HepG2 (cell line): ENCODE measurements around the gene EGR2. TPM values are rescaled to one million over a fixed set of nuclear protein-coding genes. Genes with fewer than 3 reads are reported as not detected.

Source experiments
- ATAC-seq: fragments of 200-7000 bp; cut with Tn5 transposase; 3 replicates; pipeline ENCODE4 v1.9.1; 2020; ENCODE audit warnings: mild to moderate bottlenecking, moderate library complexity
- BruUV-seq: library from RNA; stranded (reverse); fragments of 400-500 nt; replicated peaks from 2 replicates; lab custom pipeline; 2021; lab: Mats Ljungman, UMichigan
- CTCF ChIA-PET: fragments of 300-600 bp; formaldehyde crosslinking; extraction: SDS; loops from one replicate; lab custom pipeline; 2021; ENCODE audit warnings: low total read pairs, inconsistent platforms, low intra/inter-chr PET ratio; lab: Yijun Ruan, JAX
- POLR2A ChIA-PET: fragments of 350-600 bp; sonication (Branson Sonifier 250); formaldehyde crosslinking; loops from one replicate; lab custom pipeline; 2020; ENCODE audit warnings: antibody characterized with exemption, inconsistent platforms; lab: Yijun Ruan, JAX
- DNase-seq: peaks from one replicate; pipeline ENCODE4 v3.0.0-alpha.2; 2015; ENCODE audit warnings: low spot score
- FAIRE-seq: peaks from 3 replicates; lab custom pipeline; 2011; peaks lifted over from hg19 to GRCh38; lab: Jason Lieb, UNC
- H2AFZ ChIP-seq: one replicate; pipeline ENCODE4 v1.6.1; 2011; ENCODE audit warnings: low read length, inconsistent platforms
- H3K27ac ChIP-seq: fragments of 300-600 bp; 3 replicates; pipeline ENCODE4 v1.8.0; 2011; ENCODE audit warnings: mixed run types, mild to moderate bottlenecking, mixed read lengths, low read length, inconsistent platforms; ENCODE audit not compliant: insufficient read depth; ENCODE audit errors: extremely low read length
- H3K27me3 ChIP-seq, 2 experiments: fragments of 200-600 bp in 1 of 2; 2 replicates in 1 of 2; 3 replicates in 1 of 2; pipeline versions ENCODE4 v1.6.0 to v1.8.0; 2011; ENCODE audit warnings: low read length in 2 of 2, mild to moderate bottlenecking in 2 of 2, moderate library complexity in 2 of 2, inconsistent platforms in 1 of 2; ENCODE audit not compliant: insufficient read depth in 2 of 2, control insufficient read depth in 1 of 2
- H3K36me3 ChIP-seq, 2 experiments: fragments of 200-600 bp in 1 of 2; replicated peaks in 1 of 2; 2 replicates in 1 of 2; 3 replicates in 1 of 2; pipeline versions ENCODE4 v1.5.1 to v1.8.0; 2011; ENCODE audit warnings: low read length in 2 of 2, inconsistent platforms in 1 of 2; ENCODE audit not compliant: insufficient read depth in 2 of 2, control insufficient read depth in 1 of 2
- H3K4me1 ChIP-seq: 2 replicates; pipeline ENCODE4 v1.5.1; 2012; ENCODE audit warnings: low read length, inconsistent platforms; ENCODE audit not compliant: insufficient read depth
- H3K4me2 ChIP-seq: 2 replicates; pipeline ENCODE4 v1.6.0; 2011; ENCODE audit warnings: low read depth, low read length, inconsistent platforms
- H3K4me3 ChIP-seq, 3 experiments: fragments of 200-600 bp in 1 of 3; sonication (generic), shearing (Covaris generic) in 1 of 3; replicated peaks in 1 of 3; 2 replicates each; pipeline ENCODE4 v1.5.1; 2011 to 2016; ENCODE audit warnings: low read length in 3 of 3, inconsistent platforms in 2 of 3, low read depth in 2 of 3, mild to moderate bottlenecking in 2 of 3, control low read depth in 1 of 3, mixed read lengths in 1 of 3; ENCODE audit not compliant: insufficient read depth in 1 of 3
- H3K79me2 ChIP-seq: one replicate; pipeline ENCODE4 v1.6.1; 2011; ENCODE audit warnings: low read length, inconsistent platforms; ENCODE audit not compliant: insufficient read depth
- H3K9ac ChIP-seq: 2 replicates; pipeline ENCODE4 v1.6.0; 2011; ENCODE audit warnings: mild to moderate bottlenecking, low read depth, low read length, inconsistent platforms; ENCODE audit not compliant: insufficient read depth
- H3K9me3 ChIP-seq: 2 replicates; pipeline ENCODE4 v1.5.1; 2012; ENCODE audit warnings: mild to moderate bottlenecking, low read length
- H4K20me1 ChIP-seq: 2 replicates; pipeline ENCODE4 v1.6.0; 2011; ENCODE audit warnings: inconsistent platforms, mild to moderate bottlenecking, low read length, moderate library complexity; ENCODE audit not compliant: insufficient read depth
- AKNA ChIP-seq: sonication (generic); formaldehyde crosslinking; IDR thresholded peaks from 2 replicates; pipeline ENCODE4 v1.4.0; 2020; ENCODE audit warnings: missing genetic modification reagents, borderline replicate concordance
- DZIP1 ChIP-seq: sonication (generic); formaldehyde crosslinking; IDR thresholded peaks from 2 replicates; pipeline ENCODE4 v1.5.0; 2020; ENCODE audit warnings: mild to moderate bottlenecking, missing genetic modification reagents
- ETV5 ChIP-seq: IDR thresholded peaks from 2 replicates; pipeline ENCODE4 v1.6.1; 2018; ENCODE audit warnings: missing biosample characterization, missing genetic modification reagents, inconsistent platforms, borderline replicate concordance
- HOXA3 ChIP-seq: sonication (generic); formaldehyde crosslinking; IDR thresholded peaks from 2 replicates; pipeline ENCODE4 v1.5.0; 2020; ENCODE audit warnings: missing genetic modification reagents
- JUN ChIP-seq: sonication (generic); formaldehyde crosslinking; IDR thresholded peaks from 2 replicates; pipeline ENCODE4 v1.4.0; 2020; ENCODE audit warnings: mild to moderate bottlenecking, missing genetic modification reagents
- RFXAP ChIP-seq: sonication (generic); formaldehyde crosslinking; IDR thresholded peaks from 2 replicates; pipeline ENCODE4 v1.4.0; 2020; ENCODE audit warnings: missing genetic modification reagents, borderline replicate concordance
- RXRB ChIP-seq: IDR thresholded peaks from 2 replicates; pipeline ENCODE4 v1.6.1; 2016; ENCODE audit warnings: borderline replicate concordance, missing genetic modification reagents, missing compliant biosample characterization
- ZNF24 ChIP-seq: fragments of 450-650 bp; IDR thresholded peaks from 2 replicates; pipeline ENCODE4 v1.6.1; 2017; ENCODE audit warnings: antibody characterized with exemption, mild to moderate bottlenecking
- ZNF414 ChIP-seq: sonication (generic); formaldehyde crosslinking; IDR thresholded peaks from 2 replicates; pipeline ENCODE4 v1.5.0; 2020; ENCODE audit warnings: missing genetic modification reagents
- ZNF614 ChIP-seq: IDR thresholded peaks from 2 replicates; pipeline ENCODE4 v1.6.1; 2018; ENCODE audit warnings: missing biosample characterization, missing genetic modification reagents, inconsistent platforms, borderline replicate concordance
- WGBS: methylation state at CpG from one replicate; pipeline ENCODE4 v1.1.6; 2017; ENCODE audit warnings: low lambda C conversion rate; 5-methylcytosine and 5-hydroxymethylcytosine counted together
- in situ Hi-C: cut with HindIII; loops from 2 replicates; pipeline ENCODE4 v1.10.0; 2017; ENCODE audit warnings: low pct_unique_long_range_greater_than_20kb; ENCODE audit not compliant: extremely low pct_ligation_motif_present
- intact Hi-C: fragments of 100-400 bp; cut with micrococcal nuclease; formaldehyde crosslinking; loops from one replicate; pipeline ENCODE4 v1.10.0; 2022; ENCODE audit not compliant: unreplicated experiment
- polyA plus RNA-seq, 8 experiments: library from polyadenylated mRNA; depleted of rRNA in 3 of 8; stranded (reverse) in 7 of 8; unstranded in 1 of 8; fragments of >200 nt; fragmentation: Illumina TruSeq in 4 of 8; extraction: Trizol in 4 of 8; gene quantifications; 2 replicates each; pipeline versions ENCODE4 v1.2.1 to v1.2.3, GENCODE V29; 2011 to 2016; ENCODE audit warnings: low read depth in 4 of 8, missing spikeins in 1 of 8, mixed read lengths in 1 of 8; ENCODE audit not compliant: insufficient read depth in 1 of 8
- total RNA-seq, 5 experiments: library from RNA; depleted of rRNA; stranded (reverse); fragments of >200 nt; fragmentation: Illumina TruSeq; extraction: Trizol; gene quantifications; 2 replicates each; pipeline ENCODE4 v1.2.3, GENCODE V29; 2016; ENCODE audit warnings: low read depth in 1 of 5
- TF ChIP-seq, protein P1 (sequence below): sonication (generic); formaldehyde crosslinking; IDR thresholded peaks from 2 replicates; pipeline ENCODE4 v1.4.0; 2020; ENCODE audit warnings: missing genetic modification reagents

The EGR2 gene
- total and polyA plus RNA-seq, 2 of the 13 experiments (the other 11 are each of a cell fraction or from before 2014, with no cell fraction given) = 0.11 to 0.15 TPM

GRCh38 chr10:62850646-62851045, 34.5 kb upstream of the EGR2 start:
- H3K4me3 ChIP-seq = no peak overlapping the region
- FAIRE-seq (no peak), DNase-seq (no peak), ATAC-seq (no peak)
- H4K20me1 ChIP-seq = no peaks in the 10 kb centered on the region
- BruUV-seq = no TSS peak
- in situ Hi-C loops = no loop called here
- H2AFZ ChIP-seq = no peak overlapping the region
- no peak overlapping the region for H3K27ac ChIP-seq
- POLR2A ChIA-PET = no interaction called here
- CTCF ChIA-PET = no interaction called here
- no peaks in the 10 kb centered on the region for H3K4me1 ChIP-seq
- TF ChIP-seq, protein P1, sequence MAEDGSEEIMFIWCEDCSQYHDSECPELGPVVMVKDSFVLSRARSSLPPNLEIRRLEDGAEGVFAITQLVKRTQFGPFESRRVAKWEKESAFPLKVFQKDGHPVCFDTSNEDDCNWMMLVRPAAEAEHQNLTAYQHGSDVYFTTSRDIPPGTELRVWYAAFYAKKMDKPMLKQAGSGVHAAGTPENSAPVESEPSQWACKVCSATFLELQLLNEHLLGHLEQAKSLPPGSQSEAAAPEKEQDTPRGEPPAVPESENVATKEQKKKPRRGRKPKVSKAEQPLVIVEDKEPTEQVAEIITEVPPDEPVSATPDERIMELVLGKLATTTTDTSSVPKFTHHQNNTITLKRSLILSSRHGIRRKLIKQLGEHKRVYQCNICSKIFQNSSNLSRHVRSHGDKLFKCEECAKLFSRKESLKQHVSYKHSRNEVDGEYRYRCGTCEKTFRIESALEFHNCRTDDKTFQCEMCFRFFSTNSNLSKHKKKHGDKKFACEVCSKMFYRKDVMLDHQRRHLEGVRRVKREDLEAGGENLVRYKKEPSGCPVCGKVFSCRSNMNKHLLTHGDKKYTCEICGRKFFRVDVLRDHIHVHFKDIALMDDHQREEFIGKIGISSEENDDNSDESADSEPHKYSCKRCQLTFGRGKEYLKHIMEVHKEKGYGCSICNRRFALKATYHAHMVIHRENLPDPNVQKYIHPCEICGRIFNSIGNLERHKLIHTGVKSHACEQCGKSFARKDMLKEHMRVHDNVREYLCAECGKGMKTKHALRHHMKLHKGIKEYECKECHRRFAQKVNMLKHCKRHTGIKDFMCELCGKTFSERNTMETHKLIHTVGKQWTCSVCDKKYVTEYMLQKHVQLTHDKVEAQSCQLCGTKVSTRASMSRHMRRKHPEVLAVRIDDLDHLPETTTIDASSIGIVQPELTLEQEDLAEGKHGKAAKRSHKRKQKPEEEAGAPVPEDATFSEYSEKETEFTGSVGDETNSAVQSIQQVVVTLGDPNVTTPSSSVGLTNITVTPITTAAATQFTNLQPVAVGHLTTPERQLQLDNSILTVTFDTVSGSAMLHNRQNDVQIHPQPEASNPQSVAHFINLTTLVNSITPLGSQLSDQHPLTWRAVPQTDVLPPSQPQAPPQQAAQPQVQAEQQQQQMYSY (CRISPR knock-in tag) = no peak
- no peak for TF ChIP-seq ETV5 (CRISPR knock-in tag)
- TF ChIP-seq RXRB (CRISPR knock-in tag) = no peak
- TF ChIP-seq ZNF414 = no peak
- TF ChIP-seq DZIP1 (CRISPR knock-in tag) = no peak
- no peak for TF ChIP-seq JUN (CRISPR knock-in tag)
- no peak for TF ChIP-seq ZNF24
- no peak for TF ChIP-seq AKNA (CRISPR knock-in tag)
- TF ChIP-seq ZNF614 = no peak
- TF ChIP-seq HOXA3 = no peak
- no peak for TF ChIP-seq RFXAP (CRISPR knock-in tag)
- no peak overlapping the region for H3K4me2 ChIP-seq
- 20% methylated on average over 3 of the region's 3 CpGs for WGBS
- no peaks in the 10 kb centered on the region; a peak in 1 of 5 replicates for H3K27me3 ChIP-seq
- no peaks in the 10 kb centered on the region for H3K79me2 ChIP-seq
- intact Hi-C loops = no loop called here
- H3K9ac ChIP-seq = no peak overlapping the region
- no peaks in the 10 kb centered on the region for H3K36me3 ChIP-seq
- H3K9me3 ChIP-seq = no peaks in the 10 kb centered on the region
